ENCODE data around the gene PTPRJ. TPM values are rescaled to one million over a fixed set of nuclear protein-coding genes. Genes with fewer than 3 reads are reported as not detected.

PTPRJ gene
- total RNA-seq, 6 experiments from 2014 or later: 12.5 to 33.0 (median 19.8) TPM

GRCh38 chr11:48000432-48000831 is 20.1 kb downstream of the PTPRJ start:
- WGBS (ENCODE audit: insufficient coverage, low coverage, low lambda C conversion rate, missing lambda C conversion rate): 81% methylated on average over 5 of the region's 5 CpGs
- TF ChIP-seq CTCF (IDR thresholded peaks at IDR 0.05) (no peak), POLR2A (IDR thresholded peaks at IDR 0.05) (no peak)
- peaks cover 3 to 93% (median 45%) of the 10 kb centered on the region in 4 donors for H3K4me1 ChIP-seq
- no peak for ATAC-seq
- peak overlapping the region; percentile 60 to 92 (median 64) for H3K27ac ChIP-seq
- H3K36me3 ChIP-seq: no peaks in the 10 kb centered on the region
- no peak overlapping the region for H3K4me3 ChIP-seq
- no peaks in the 10 kb centered on the region for H3K27me3 ChIP-seq
- no peaks in the 10 kb centered on the region for H3K9me3 ChIP-seq
- DNase-seq: no peak
- intact Hi-C loops (cut with DNase I): no loop called here

GRCh38 chr11:48001438-48002021 is 21.2 kb downstream of the PTPRJ start:
- Histone ChIP-seq H3K4me1 (peaks cover 3 to 95% (median 42%) of the 10 kb centered on the region in 4 donors), H3K36me3 (no peaks in the 10 kb centered on the region), H3K27me3 (no peaks in the 10 kb centered on the region), H3K4me3 (peak overlapping the region in 1 of 3 donors; percentile 18), H3K27ac (peak overlapping the region; percentile 46 to 81 (median 63)), H3K9me3 (no peaks in the 10 kb centered on the region)
- WGBS (ENCODE audit: insufficient coverage, low coverage, low lambda C conversion rate, missing lambda C conversion rate): 6% methylated on average over 2 of the region's 2 CpGs
- intact Hi-C loops (cut with DNase I): no loop called here
- ATAC-seq (peak; percentile 67 to 82 (median 73)), DNase-seq (peak; percentile 41 to 78 (median 69))
- TF ChIP-seq CTCF (IDR thresholded peaks at IDR 0.05): no peak
- TF ChIP-seq POLR2A (IDR thresholded peaks at IDR 0.05): no peak

GRCh38 chr11:48002561-48002960 is 22.2 kb downstream of the PTPRJ start:
- Histone ChIP-seq H3K4me1 (peaks cover 3 to 95% (median 39%) of the 10 kb centered on the region in 4 donors), H3K4me3 (no peak overlapping the region), H3K36me3 (no peaks in the 10 kb centered on the region), H3K27me3 (no peaks in the 10 kb centered on the region), H3K9me3 (no peaks in the 10 kb centered on the region), H3K27ac (peak overlapping the region; percentile 46 to 81 (median 63))
- WGBS (ENCODE audit: insufficient coverage, low coverage, low lambda C conversion rate, missing lambda C conversion rate): 32% methylated on average over 4 of the region's 4 CpGs
- no peak for ATAC-seq
- DNase-seq: no peak
- intact Hi-C loops (cut with DNase I): no loop called here
- TF ChIP-seq CTCF (IDR thresholded peaks at IDR 0.05): no peak
- no peak for TF ChIP-seq POLR2A (IDR thresholded peaks at IDR 0.05)

- intact Hi-C loops (cut with DNase I): no loop called here
- H3K4me1 ChIP-seq: peaks cover 3 to 88% (median 31%) of the 10 kb centered on the region in 4 donors
- 17% methylated on average over 2 of the region's 2 CpGs for WGBS (ENCODE audit: insufficient coverage, low coverage, low lambda C conversion rate, missing lambda C conversion rate)
- TF ChIP-seq POLR2A (IDR thresholded peaks at IDR 0.05) (no peak), CTCF (IDR thresholded peaks at IDR 0.05) (no peak)
- peak overlapping the region in 1 of 3 donors; percentile 64 for H3K27ac ChIP-seq
- no peaks in the 10 kb centered on the region for H3K27me3 ChIP-seq
- no peaks in the 10 kb centered on the region for H3K9me3 ChIP-seq
- no peaks in the 10 kb centered on the region for H3K36me3 ChIP-seq
- DNase-seq (no peak), ATAC-seq (no peak)
- no peak overlapping the region for H3K4me3 ChIP-seq
Measured at GRCh38 chr11:48003926-48004325, 23.6 kb downstream of the PTPRJ start.

Data from right lobe of liver (tissue), 6 donors.